SK-N-SH (cell line): ENCODE measurements around the gene PDGFRB.

Experiments
- CTCF ChIP-seq: fragments of 200-600 bp; sonication (generic); IDR thresholded peaks from 2 replicates; pipeline ENCODE4 v1.6.1; 2017; ENCODE audit warnings: antibody characterized with exemption, mild to moderate bottlenecking, moderate library complexity
- EP300 ChIP-seq, 2 experiments: IDR thresholded peaks; 2 replicates each; pipeline versions ENCODE4 v1.4.0 to v1.6.1; 2012; ENCODE audit warnings: borderline replicate concordance in 1 of 2, low read depth in 1 of 2, low read length in 1 of 2
- EZH2phosphoT487 ChIP-seq: fragments of 200-600 bp; sonication (generic); IDR thresholded peaks from 2 replicates; pipeline ENCODE4 v1.6.1; 2017; ENCODE audit warnings: low read depth, mixed run types, mild to moderate bottlenecking, antibody characterized with exemption, moderate library complexity, borderline replicate concordance
- JUND ChIP-seq: IDR thresholded peaks from 2 replicates; pipeline ENCODE4 v1.4.0; 2012
- MAX ChIP-seq: IDR thresholded peaks from 2 replicates; pipeline ENCODE4 v1.4.0; 2012; ENCODE audit warnings: low read depth
- POLR2AphosphoS5 ChIP-seq: IDR thresholded peaks from 2 replicates; pipeline ENCODE4 v1.6.1; 2012; ENCODE audit warnings: low read depth, low read length
- REST ChIP-seq: IDR thresholded peaks from 2 replicates; pipeline ENCODE4 v1.6.1; 2012; ENCODE audit warnings: mild to moderate bottlenecking, low read depth, low read length, moderate library complexity
- RFX5 ChIP-seq: IDR thresholded peaks from 2 replicates; pipeline ENCODE4 v1.6.1; 2012; ENCODE audit warnings: mild to moderate bottlenecking, improper control_type of control experiment, low read length
- ZBTB33 ChIP-seq: IDR thresholded peaks from 2 replicates; pipeline ENCODE4 v1.4.0; 2012; ENCODE audit warnings: low read depth, borderline replicate concordance

GRCh38 chr5:150190503-150190979 is 34.9 kb upstream of the PDGFRB start:
- no peak for TF ChIP-seq POLR2AphosphoS5
- TF ChIP-seq JUND, result no peak
- TF ChIP-seq CTCF, result no peak
- TF ChIP-seq MAX, result no peak
- no peak for TF ChIP-seq EZH2phosphoT487
- TF ChIP-seq ZBTB33, result no peak
- no peak for TF ChIP-seq REST
- no peak for TF ChIP-seq EP300 (IDR thresholded peaks at IDR 0.05; ENCODE audit: borderline replicate concordance in 1 of 2, low read depth in 1 of 2, low read length in 1 of 2)
- no peak for TF ChIP-seq RFX5
